Keratinocyte (primary cell): ENCODE results near the gene FNDC1.

Experiments
- CTCF ChIP-seq, 3 experiments: IDR thresholded peaks in 1 of 3; conservative IDR thresholded peaks in 1 of 3; optimal IDR thresholded peaks in 1 of 3; 2 replicates in 2 of 3; 3 replicates in 1 of 3; pipeline versions ENCODE3 to v1.5.1; 2011; ENCODE audit warnings: low read length in 3 of 3, mild to moderate bottlenecking in 3 of 3, moderate library complexity in 2 of 3, control low read depth in 1 of 3, inconsistent platforms in 1 of 3; ENCODE audit not compliant: insufficient read depth in 2 of 3; ENCODE audit errors: extremely low read depth in 1 of 3
- EZH2 ChIP-seq: IDR thresholded peaks from one replicate; pipeline ENCODE4 v1.6.1; 2012; ENCODE audit warnings: inconsistent platforms, mild to moderate bottlenecking, low read length, moderate library complexity

- TF ChIP-seq CTCF (optimal IDR thresholded peaks at IDR 0.05 in 1 of 3, IDR thresholded peaks at IDR 0.05 in 1 of 3, conservative IDR thresholded peaks at IDR 0.05 in 1 of 3; ENCODE audit: extremely low read depth in 1 of 3, insufficient read depth in 2 of 3, low read length in 3 of 3) = peak; percentile 8 to 64 (median 56)
- no peak for TF ChIP-seq EZH2
Measured at GRCh38 chr6:159217595-159218275, 48.5 kb downstream of the FNDC1 start.
